Astrocyte of the spinal cord (primary cell): ENCODE results near the gene LRP1B.

Experiments
- DNase-seq: peaks from one replicate; pipeline ENCODE4 v3.0.0; 2011; ENCODE audit warnings: low read depth, low spot score
- H3K4me3 ChIP-seq: 2 replicates; pipeline ENCODE4 v1.5.1; 2011; ENCODE audit warnings: low read depth, mild to moderate bottlenecking, low read length, moderate library complexity
- in situ Hi-C: cut with HindIII; loops from 2 replicates; pipeline ENCODE4 v1.10.0; 2017; ENCODE audit warnings: low sequenced_read_pairs
- TF ChIP-seq, protein P1 (sequence below): IDR thresholded peaks from 2 replicates; pipeline ENCODE4 v1.5.1; 2012; ENCODE audit warnings: low read depth, mild to moderate bottlenecking, low read length, inconsistent platforms

LRP1B gene

DNA sequence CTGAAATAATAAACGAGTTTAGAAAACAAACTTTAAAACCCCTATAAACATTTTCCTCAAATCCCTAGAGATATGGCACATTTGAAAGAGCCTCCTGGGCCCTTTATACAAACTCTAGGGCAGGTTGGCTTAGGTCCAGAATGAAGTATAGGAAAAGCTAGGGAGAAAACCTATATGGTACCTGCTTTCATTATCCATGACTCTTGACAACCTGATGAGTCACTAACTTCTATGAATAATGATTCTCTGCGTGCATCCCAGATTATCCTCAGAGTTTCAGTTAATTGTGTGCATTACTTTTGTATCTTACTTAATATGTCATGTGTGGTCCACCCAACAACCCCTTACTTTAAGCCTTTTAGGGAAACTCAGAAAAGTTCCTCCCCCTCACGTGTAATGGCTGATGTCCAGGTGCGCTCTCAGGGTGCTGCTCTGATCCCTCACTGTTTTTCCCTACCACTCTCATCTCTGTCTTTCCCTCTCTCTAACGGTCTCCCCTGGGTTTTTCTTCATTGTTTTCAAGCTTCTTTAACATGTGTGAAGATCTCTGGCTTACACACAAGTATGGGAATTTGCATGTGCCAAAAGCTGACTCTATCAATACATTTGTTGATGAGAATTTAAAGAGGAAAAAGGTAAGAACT lies 78.5 kb downstream of the LRP1B start:
- DNase-seq: no peak
- H3K4me3 ChIP-seq: no peak overlapping the region
- in situ Hi-C loops: no loop called here
- TF ChIP-seq, protein P1, sequence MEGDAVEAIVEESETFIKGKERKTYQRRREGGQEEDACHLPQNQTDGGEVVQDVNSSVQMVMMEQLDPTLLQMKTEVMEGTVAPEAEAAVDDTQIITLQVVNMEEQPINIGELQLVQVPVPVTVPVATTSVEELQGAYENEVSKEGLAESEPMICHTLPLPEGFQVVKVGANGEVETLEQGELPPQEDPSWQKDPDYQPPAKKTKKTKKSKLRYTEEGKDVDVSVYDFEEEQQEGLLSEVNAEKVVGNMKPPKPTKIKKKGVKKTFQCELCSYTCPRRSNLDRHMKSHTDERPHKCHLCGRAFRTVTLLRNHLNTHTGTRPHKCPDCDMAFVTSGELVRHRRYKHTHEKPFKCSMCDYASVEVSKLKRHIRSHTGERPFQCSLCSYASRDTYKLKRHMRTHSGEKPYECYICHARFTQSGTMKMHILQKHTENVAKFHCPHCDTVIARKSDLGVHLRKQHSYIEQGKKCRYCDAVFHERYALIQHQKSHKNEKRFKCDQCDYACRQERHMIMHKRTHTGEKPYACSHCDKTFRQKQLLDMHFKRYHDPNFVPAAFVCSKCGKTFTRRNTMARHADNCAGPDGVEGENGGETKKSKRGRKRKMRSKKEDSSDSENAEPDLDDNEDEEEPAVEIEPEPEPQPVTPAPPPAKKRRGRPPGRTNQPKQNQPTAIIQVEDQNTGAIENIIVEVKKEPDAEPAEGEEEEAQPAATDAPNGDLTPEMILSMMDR: no peak

DNA sequence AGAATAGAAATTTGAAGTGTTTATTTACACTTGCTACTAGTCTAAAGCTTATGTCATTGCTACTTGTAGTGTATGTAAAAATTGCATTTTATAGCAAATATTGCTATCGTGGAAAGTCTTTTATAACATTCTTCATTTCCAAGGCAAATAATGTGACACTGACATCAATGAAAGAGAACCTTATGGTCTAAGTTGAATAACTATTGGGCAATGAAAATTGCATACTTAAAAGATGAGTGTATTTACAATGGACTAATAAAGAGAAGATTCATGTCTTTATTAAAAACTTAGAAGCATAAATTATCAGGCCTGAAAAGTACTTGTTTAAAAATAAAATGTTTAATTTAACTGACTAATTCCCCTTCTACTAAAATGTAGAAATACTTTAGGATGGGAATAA lies 82.2 kb downstream of the LRP1B start:
- no peak overlapping the region for H3K4me3 ChIP-seq
- in situ Hi-C loops: no loop called here
- no peak for DNase-seq
- TF ChIP-seq, protein P1: no peak

DNA sequence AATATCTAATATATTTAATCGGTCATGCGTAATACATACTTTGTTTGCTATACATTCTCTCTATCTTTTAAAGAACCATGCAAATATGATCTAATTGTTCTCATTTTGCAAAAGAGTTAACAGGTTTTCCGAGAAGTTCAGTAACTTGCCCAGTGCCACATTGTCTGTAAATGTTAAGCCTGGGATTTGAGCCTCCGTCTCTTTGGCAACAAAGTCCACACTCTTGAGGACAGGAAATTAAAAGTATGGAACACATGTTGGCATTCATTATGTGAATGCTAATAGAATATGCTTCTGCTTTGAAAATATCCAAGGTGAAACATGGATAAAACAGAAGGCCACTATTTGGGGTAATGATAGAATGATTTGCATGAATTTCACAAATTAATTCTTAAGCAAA lies 85.2 kb downstream of the LRP1B start:
- no peak for DNase-seq
- in situ Hi-C loops: no loop called here
- TF ChIP-seq, protein P1: no peak
- no peak overlapping the region for H3K4me3 ChIP-seq

DNA sequence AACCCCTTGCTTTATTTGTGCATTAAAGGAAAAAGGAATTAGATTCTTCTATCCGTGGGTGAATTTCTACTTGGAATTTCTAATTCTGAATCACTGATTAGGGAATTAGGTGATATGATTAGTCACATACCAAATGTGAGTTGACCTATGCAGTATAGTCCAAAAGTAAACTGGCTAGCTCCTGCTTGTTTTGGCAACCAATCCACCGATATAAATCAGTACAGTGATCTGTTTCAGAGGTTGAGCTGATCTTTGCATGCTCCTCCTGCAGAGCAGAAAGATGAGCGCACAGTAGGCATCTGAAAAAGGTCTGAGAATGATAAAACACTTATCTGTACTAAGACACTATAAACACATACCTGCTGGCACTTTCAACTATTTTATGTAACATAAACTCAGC lies 86.6 kb downstream of the LRP1B start:
- in situ Hi-C loops: no loop called here
- no peak overlapping the region for H3K4me3 ChIP-seq
- TF ChIP-seq, protein P1: no peak
- DNase-seq: peak; percentile 15

DNA sequence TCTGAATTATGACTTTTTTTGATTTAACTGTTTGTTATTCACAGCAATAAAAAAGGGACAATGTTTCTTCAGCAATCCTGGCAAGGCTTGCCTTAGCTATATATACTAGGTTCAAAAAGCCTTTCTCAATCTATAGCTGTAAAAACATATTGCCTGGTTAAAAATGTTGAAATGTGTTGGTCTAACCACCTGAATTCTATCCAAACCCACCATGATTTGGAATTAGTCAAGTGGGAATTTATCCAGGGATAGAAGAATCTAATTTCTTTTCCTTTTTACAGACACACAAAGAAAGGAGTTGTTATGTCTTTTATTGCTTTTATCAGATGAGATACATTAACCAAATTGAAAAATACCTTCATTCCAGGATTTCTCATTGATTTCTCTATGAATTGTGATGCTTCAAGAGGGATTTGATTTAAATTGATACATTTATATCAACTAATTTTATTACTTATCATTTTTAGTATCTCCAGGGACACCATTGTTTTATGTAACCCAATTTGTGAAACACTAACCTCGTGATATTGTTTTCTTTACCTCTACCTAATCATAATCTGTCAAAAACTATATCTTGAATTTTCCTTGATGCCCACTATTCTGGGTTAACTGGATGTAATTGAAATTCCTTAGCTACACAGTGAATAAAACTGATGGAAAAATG lies 88.1 kb downstream of the LRP1B start:
- H3K4me3 ChIP-seq: no peak overlapping the region
- TF ChIP-seq, protein P1: no peak
- DNase-seq: peak; percentile 66
- in situ Hi-C loops: no loop called here

DNA sequence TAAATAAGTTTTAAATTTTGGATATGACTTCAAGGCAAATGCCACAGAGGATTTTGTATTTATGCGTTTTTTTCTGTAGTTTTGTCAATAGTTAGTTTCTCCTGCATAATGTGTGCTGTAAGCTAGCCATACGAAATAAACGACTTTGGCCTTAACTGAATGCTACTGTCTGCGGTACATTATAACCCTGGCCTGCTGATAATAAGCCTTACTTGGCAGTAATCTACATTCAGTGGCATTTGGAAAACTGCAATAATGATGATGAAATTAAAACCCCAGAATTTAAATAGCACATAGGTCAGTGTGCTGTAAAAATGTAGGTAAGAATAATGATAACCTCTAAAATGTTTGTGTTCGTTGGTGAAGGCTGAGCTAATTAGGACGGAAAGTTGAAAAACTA lies 88.8 kb downstream of the LRP1B start:
- in situ Hi-C loops: no loop called here
- TF ChIP-seq, protein P1: no peak
- DNase-seq: peak; percentile 51
- H3K4me3 ChIP-seq: no peak overlapping the region
